ENCODE data around the gene ALG6. TPM values are rescaled to one million over a fixed set of nuclear protein-coding genes. Genes with fewer than 3 reads are reported as not detected.

Gene ALG6
- 10 to 100 TPM; 16.7 to 24.7 TPM for total RNA-seq

- peak within 1 kb of the TSS; percentile 78 for H3K27ac Mint-ChIP-seq
- no peaks in the 10 kb centered on the region for H3K9me3 Mint-ChIP-seq
- DNase-seq (peak; percentile 95 to 98), ATAC-seq (replicated peaks in 1 of 2) (peak; percentile 96)
- H3K4me1 Mint-ChIP-seq (ENCODE audit: low read depth): peaks cover 22% of the 10 kb centered on the region
- H3K27me3 Mint-ChIP-seq (ENCODE audit: low read depth): no peaks in the 10 kb centered on the region
- peak within 1 kb of the TSS; percentile 96 for H3K4me3 Mint-ChIP-seq
- peaks cover 5 to 10% of the 10 kb centered on the region in 2 donors for H3K36me3 Mint-ChIP-seq (ENCODE audit: insufficient read depth in 2 of 2)
These were observed at the start of gene ALG6 for GRCh38 chr1:63367215-63368103. ALG6 (plus strand) TSS chr1:63367627; CDS start chr1:63370978, 3,351 bp downstream.

- DNase-seq (no peak), ATAC-seq (replicated peaks in 1 of 2) (no peak)
- peak overlapping the region; percentile 78 to 80 for H3K4me3 Mint-ChIP-seq
- peaks cover 12 to 16% of the 10 kb centered on the region in 2 donors for H3K36me3 Mint-ChIP-seq (ENCODE audit: insufficient read depth in 2 of 2)
- H3K27me3 Mint-ChIP-seq (ENCODE audit: low read depth): peaks cover 77% of the 10 kb centered on the region
- H3K9me3 Mint-ChIP-seq: peaks cover 0 to 2% of the 10 kb centered on the region in 2 donors
- H3K27ac Mint-ChIP-seq: peak overlapping the region; percentile 82
- H3K4me1 Mint-ChIP-seq (ENCODE audit: low read depth): peaks cover 43% of the 10 kb centered on the region
These were observed 49.6 kb upstream of the ALG6 start for GRCh38 chr1:63317817-63318152.

GRCh38 chr1:63318201-63318979 is 49.0 kb upstream of the ALG6 start:
- Mint-ChIP-seq H3K4me3 (peak overlapping the region; percentile 78 to 80), H3K36me3 (ENCODE audit: insufficient read depth in 2 of 2) (peaks cover 12 to 16% of the 10 kb centered on the region in 2 donors), H3K4me1 (ENCODE audit: low read depth) (peaks cover 43% of the 10 kb centered on the region), H3K9me3 (peaks cover 0 to 2% of the 10 kb centered on the region in 2 donors), H3K27me3 (ENCODE audit: low read depth) (peaks cover 77% of the 10 kb centered on the region), H3K27ac (peak overlapping the region; percentile 82)
- ATAC-seq (replicated peaks in 1 of 2): no peak
- peak in 1 of 2 donors; percentile 6 for DNase-seq

GRCh38 chr1:63319046-63320021 is 48.1 kb upstream of the ALG6 start:
- Mint-ChIP-seq H3K4me3 (peak overlapping the region; percentile 78 to 80), H3K36me3 (ENCODE audit: insufficient read depth in 2 of 2) (peaks cover 12 to 16% of the 10 kb centered on the region in 2 donors), H3K9me3 (peaks cover 0 to 2% of the 10 kb centered on the region in 2 donors), H3K27ac (peak overlapping the region; percentile 2), H3K4me1 (ENCODE audit: low read depth) (peaks cover 43% of the 10 kb centered on the region), H3K27me3 (ENCODE audit: low read depth) (peaks cover 69% of the 10 kb centered on the region)
- peak in 1 of 2 donors; percentile 18 for DNase-seq
- ATAC-seq (replicated peaks in 1 of 2): no peak

- peak in 1 of 2 donors; percentile 18 for DNase-seq
- H3K4me1 Mint-ChIP-seq (ENCODE audit: low read depth): peaks cover 49% of the 10 kb centered on the region
- no peak for ATAC-seq (replicated peaks in 1 of 2)
- peaks cover 68% of the 10 kb centered on the region for H3K27me3 Mint-ChIP-seq (ENCODE audit: low read depth)
- no peak overlapping the region for H3K27ac Mint-ChIP-seq
- H3K4me3 Mint-ChIP-seq: peak overlapping the region; percentile 78 to 80
- H3K9me3 Mint-ChIP-seq: peaks cover 0 to 2% of the 10 kb centered on the region in 2 donors
- H3K36me3 Mint-ChIP-seq (ENCODE audit: insufficient read depth in 2 of 2): peaks cover 13 to 16% of the 10 kb centered on the region in 2 donors
These were observed 47.3 kb upstream of the ALG6 start for GRCh38 chr1:63320022-63320721.

GRCh38 chr1:63321066-63321784 is 46.2 kb upstream of the ALG6 start:
- peak overlapping the region; percentile 80 for H3K4me3 Mint-ChIP-seq
- peaks cover 13 to 14% of the 10 kb centered on the region in 2 donors for H3K36me3 Mint-ChIP-seq (ENCODE audit: insufficient read depth in 2 of 2)
- peaks cover 53% of the 10 kb centered on the region for H3K4me1 Mint-ChIP-seq (ENCODE audit: low read depth)
- ATAC-seq (replicated peaks in 1 of 2): no peak
- peak overlapping the region; percentile 94 for H3K27ac Mint-ChIP-seq
- H3K9me3 Mint-ChIP-seq: peaks cover 0 to 2% of the 10 kb centered on the region in 2 donors
- peak in 1 of 2 donors; percentile 13 for DNase-seq
- H3K27me3 Mint-ChIP-seq (ENCODE audit: low read depth): peaks cover 68% of the 10 kb centered on the region

- Mint-ChIP-seq H3K4me1 (ENCODE audit: low read depth) (peaks cover 55% of the 10 kb centered on the region), H3K27me3 (ENCODE audit: low read depth) (peaks cover 70% of the 10 kb centered on the region), H3K9me3 (peaks cover 0 to 2% of the 10 kb centered on the region in 2 donors), H3K36me3 (ENCODE audit: insufficient read depth in 2 of 2) (peaks cover 13 to 14% of the 10 kb centered on the region in 2 donors), H3K4me3 (peak overlapping the region; percentile 80), H3K27ac (peak overlapping the region; percentile 94)
- DNase-seq (no peak), ATAC-seq (replicated peaks in 1 of 2) (no peak)
These were observed 45.7 kb upstream of the ALG6 start for GRCh38 chr1:63321785-63322113.

- H3K4me1 Mint-ChIP-seq (ENCODE audit: low read depth): peaks cover 61% of the 10 kb centered on the region
These were observed 45.1 kb upstream of the ALG6 start, which contains the start of gene FOXD3 for GRCh38 chr1:63322114-63322943. FOXD3 (plus strand) TSS chr1:63322567; CDS start chr1:63323059, 492 bp downstream.

GRCh38 chr1:63322944-63323864 is 44.2 kb upstream of the ALG6 start:
- Mint-ChIP-seq H3K9me3 (peaks cover 0 to 2% of the 10 kb centered on the region in 2 donors), H3K4me1 (ENCODE audit: low read depth) (peaks cover 63% of the 10 kb centered on the region)
- DNase-seq: peak; percentile 61 to 66

More at GRCh38 chr1:63322114-63322943, 45.1 kb upstream of the ALG6 start, which contains the start of gene FOXD3:
- peaks cover 76% of the 10 kb centered on the region for H3K27me3 Mint-ChIP-seq (ENCODE audit: low read depth)
- peak within 1 kb of the TSS; percentile 87 to 90 for H3K4me3 Mint-ChIP-seq
- H3K27ac Mint-ChIP-seq: peak within 1 kb of the TSS; percentile 94
- H3K9me3 Mint-ChIP-seq: peaks cover 0 to 2% of the 10 kb centered on the region in 2 donors
- peaks cover 13 to 14% of the 10 kb centered on the region in 2 donors for H3K36me3 Mint-ChIP-seq (ENCODE audit: insufficient read depth in 2 of 2)
- ATAC-seq (replicated peaks in 1 of 2): peak; percentile 30 to 52
- DNase-seq: peak; percentile 49 to 52

More at GRCh38 chr1:63322944-63323864, 44.2 kb upstream of the ALG6 start:
- ATAC-seq (replicated peaks in 1 of 2): peak; percentile 56 to 64
- H3K27ac Mint-ChIP-seq: peak overlapping the region; percentile 73
- H3K36me3 Mint-ChIP-seq (ENCODE audit: insufficient read depth in 2 of 2): peaks cover 14 to 17% of the 10 kb centered on the region in 2 donors
- H3K4me3 Mint-ChIP-seq: peak overlapping the region; percentile 87 to 90
- H3K27me3 Mint-ChIP-seq (ENCODE audit: low read depth): peaks cover 77% of the 10 kb centered on the region
